Activated CD8-positive, alpha-beta T cell treated with anti-CD3 and anti-CD28 coated beads for 36 hours (primary cell): ENCODE measurements around the gene RXRA. TPM values are rescaled to one million over a fixed set of nuclear protein-coding genes. Genes with fewer than 3 reads are reported as not detected.

Source experiments
- ATAC-seq: fragments of 200-7000 bp; cut with Tn5 transposase; one replicate; pipeline ENCODE4 v1.10.0; 2021; ENCODE audit warnings: mild to moderate bottlenecking, moderate library complexity
- CTCF ChIA-PET: fragments of 350-600 bp; sonication (Branson Sonifier 250); formaldehyde crosslinking; loops from one replicate; lab custom pipeline; 2021; ENCODE audit warnings: antibody characterized with exemption; lab: Charles Lee
- POLR2A ChIA-PET: fragments of 350-600 bp; sonication (Branson Sonifier 250); formaldehyde crosslinking; loops from one replicate; lab custom pipeline; 2021; ENCODE audit warnings: antibody characterized with exemption; lab: Charles Lee
- DNase-seq: peaks from one replicate; pipeline ENCODE4 v3.0.0-alpha.2; 2020
- H3K27ac Mint-ChIP-seq: one replicate; pipeline ENCODE4 v1.8.0; 2021; ENCODE audit warnings: mild to moderate bottlenecking, mixed read lengths
- H3K27me3 Mint-ChIP-seq: one replicate; pipeline ENCODE4 v1.8.0; 2021; ENCODE audit warnings: mixed read lengths
- H3K36me3 Mint-ChIP-seq: one replicate; pipeline ENCODE4 v1.8.0; 2021; ENCODE audit warnings: low read depth, mixed read lengths
- H3K4me1 Mint-ChIP-seq: one replicate; pipeline ENCODE4 v1.8.0; 2021; ENCODE audit warnings: low read depth, mixed read lengths
- H3K4me3 Mint-ChIP-seq: one replicate; pipeline ENCODE4 v1.8.0; 2021; ENCODE audit warnings: mild to moderate bottlenecking, moderate library complexity, mixed read lengths
- H3K9me3 Mint-ChIP-seq: one replicate; pipeline ENCODE4 v1.8.0; 2021; ENCODE audit warnings: mixed read lengths
- intact Hi-C: fragments of 100-400 bp; cut with micrococcal nuclease; formaldehyde crosslinking; loops from one replicate; pipeline ENCODE4 v1.10.0; 2022
- total RNA-seq, 2 experiments: library from RNA; stranded (reverse); gene quantifications; one replicate each; pipeline ENCODE4 v1.2.3, GENCODE V29; 2021
- TF ChIP-seq, protein P1 (sequence below): fragments of 200-600 bp; IDR thresholded peaks from one replicate; pipeline ENCODE4 v1.8.0; 2022; ENCODE audit warnings: antibody characterized with exemption, mild to moderate bottlenecking

The RXRA gene
- total RNA-seq, 2 experiments from 2014 or later: 23.2 to 23.8 TPM

DNA sequence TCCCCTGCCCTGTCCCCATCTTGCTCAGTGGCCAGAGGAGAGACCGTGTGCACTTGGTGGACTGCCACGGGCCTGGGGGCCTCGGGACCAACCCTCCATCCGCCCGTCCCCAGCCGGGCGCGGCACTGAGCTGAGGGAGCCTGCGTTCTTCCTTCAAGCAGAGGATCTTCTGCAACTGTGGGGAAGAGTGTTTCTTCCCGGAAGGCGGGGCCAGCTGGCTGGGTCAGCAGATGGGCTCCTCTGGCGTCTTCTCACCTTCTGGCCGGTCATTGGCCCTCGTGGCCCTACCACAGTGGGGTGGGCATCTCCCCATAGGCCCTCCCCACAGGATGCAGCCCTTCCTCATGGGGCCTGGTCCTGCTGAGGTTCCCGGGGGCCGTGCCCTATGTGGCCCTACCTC, 17.4 kb downstream of the RXRA start:
- DNase-seq (no peak), ATAC-seq (no peak)
- H3K27ac Mint-ChIP-seq: no peak overlapping the region
- POLR2A ChIA-PET: no interaction called here
- no peaks in the 10 kb centered on the region for H3K9me3 Mint-ChIP-seq
- H3K4me1 Mint-ChIP-seq: peaks cover 8% of the 10 kb centered on the region
- H3K36me3 Mint-ChIP-seq: no peaks in the 10 kb centered on the region
- no peak overlapping the region for H3K4me3 Mint-ChIP-seq
- H3K27me3 Mint-ChIP-seq: no peaks in the 10 kb centered on the region
- TF ChIP-seq, protein P1, sequence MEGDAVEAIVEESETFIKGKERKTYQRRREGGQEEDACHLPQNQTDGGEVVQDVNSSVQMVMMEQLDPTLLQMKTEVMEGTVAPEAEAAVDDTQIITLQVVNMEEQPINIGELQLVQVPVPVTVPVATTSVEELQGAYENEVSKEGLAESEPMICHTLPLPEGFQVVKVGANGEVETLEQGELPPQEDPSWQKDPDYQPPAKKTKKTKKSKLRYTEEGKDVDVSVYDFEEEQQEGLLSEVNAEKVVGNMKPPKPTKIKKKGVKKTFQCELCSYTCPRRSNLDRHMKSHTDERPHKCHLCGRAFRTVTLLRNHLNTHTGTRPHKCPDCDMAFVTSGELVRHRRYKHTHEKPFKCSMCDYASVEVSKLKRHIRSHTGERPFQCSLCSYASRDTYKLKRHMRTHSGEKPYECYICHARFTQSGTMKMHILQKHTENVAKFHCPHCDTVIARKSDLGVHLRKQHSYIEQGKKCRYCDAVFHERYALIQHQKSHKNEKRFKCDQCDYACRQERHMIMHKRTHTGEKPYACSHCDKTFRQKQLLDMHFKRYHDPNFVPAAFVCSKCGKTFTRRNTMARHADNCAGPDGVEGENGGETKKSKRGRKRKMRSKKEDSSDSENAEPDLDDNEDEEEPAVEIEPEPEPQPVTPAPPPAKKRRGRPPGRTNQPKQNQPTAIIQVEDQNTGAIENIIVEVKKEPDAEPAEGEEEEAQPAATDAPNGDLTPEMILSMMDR: no peak
- CTCF ChIA-PET: interaction anchor here (0.7 to 1.3 kb wide), 4 partner anchors 21 to 105 kb away, joined by 3 to 4 read pairs (median 4); no protein-coding TSS in a partner anchor
- intact Hi-C loops: no loop called here

DNA sequence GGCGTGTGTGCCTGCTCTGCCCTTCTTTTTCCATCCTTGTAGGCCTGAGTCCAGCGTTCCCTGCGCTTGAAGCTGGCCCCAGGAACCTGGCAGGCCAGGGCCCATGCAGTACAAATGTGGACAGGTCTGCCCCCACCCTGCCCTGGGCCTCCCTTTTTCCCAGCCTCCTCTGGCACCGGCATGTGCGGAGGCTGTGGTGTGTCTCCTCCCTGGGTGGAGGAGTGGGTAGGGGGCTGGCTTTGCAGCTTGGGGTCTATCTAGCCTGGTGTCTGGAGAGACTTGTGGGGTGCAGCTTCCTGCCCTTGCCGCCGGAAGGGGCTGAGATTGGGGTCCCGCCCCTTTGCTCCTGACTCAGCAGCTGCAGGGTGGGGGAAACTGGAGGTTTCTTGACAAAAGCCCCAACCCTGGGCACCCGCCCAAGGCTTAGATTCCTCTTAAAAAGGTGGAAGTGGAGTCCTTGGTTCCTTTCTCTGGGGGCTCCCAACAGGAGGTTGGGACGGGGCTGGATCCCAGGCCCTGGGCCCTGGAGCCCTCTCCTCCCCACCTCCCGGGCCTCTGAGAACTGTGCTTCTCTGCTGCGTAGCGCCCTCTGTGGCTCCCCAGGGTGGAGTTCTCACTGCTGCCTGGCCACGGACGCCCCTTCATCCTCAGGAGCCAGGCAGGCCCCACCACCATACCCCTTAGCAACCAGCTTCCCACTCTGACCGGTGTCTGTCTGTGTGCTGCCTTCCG, 18.0 kb downstream of the RXRA start:
- H3K9me3 Mint-ChIP-seq: no peaks in the 10 kb centered on the region
- peaks cover 8% of the 10 kb centered on the region for H3K4me1 Mint-ChIP-seq
- no peak overlapping the region for H3K27ac Mint-ChIP-seq
- no peaks in the 10 kb centered on the region for H3K36me3 Mint-ChIP-seq
- intact Hi-C loops: no loop called here
- no peaks in the 10 kb centered on the region for H3K27me3 Mint-ChIP-seq
- CTCF ChIA-PET: interaction anchor here (0.7 to 1.6 kb wide), 7 partner anchors 12 to 173 kb away, joined by 3 to 5 read pairs (median 4); no protein-coding TSS in a partner anchor
- DNase-seq (peak; percentile 59), ATAC-seq (peak; percentile 75)
- TF ChIP-seq, protein P1: peak; percentile 26
- POLR2A ChIA-PET: no interaction called here
- no peak overlapping the region for H3K4me3 Mint-ChIP-seq

DNA sequence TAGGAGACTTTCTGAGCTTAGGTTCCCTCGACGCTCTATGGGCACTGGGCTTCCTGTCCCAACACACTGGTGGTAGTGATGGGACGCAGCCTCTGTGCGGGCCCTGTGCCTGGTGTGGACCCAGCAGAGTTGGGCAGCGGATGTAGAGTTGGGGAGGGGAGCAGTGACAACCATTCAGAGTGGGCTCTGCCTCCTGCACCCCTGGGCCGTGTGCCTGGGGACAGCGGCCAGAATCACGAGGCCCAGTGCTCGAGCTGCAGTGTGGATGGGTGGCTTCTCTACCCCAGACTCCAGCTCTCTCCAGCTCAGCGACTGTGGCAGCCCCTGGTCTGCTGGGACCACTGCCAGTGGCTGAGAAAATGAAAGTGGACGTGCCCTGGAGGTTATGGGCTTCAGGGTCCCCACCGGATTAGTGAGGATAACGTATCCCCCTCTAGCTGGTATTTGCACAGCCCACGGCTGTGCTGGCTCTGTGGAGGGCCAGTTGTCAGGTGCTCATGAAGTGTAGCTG, 18.6 kb downstream of the RXRA start:
- no peak for DNase-seq
- TF ChIP-seq, protein P1: peak; percentile 9
- H3K36me3 Mint-ChIP-seq: no peaks in the 10 kb centered on the region
- CTCF ChIA-PET: interaction anchor here (0.7 to 1.6 kb wide), 4 partner anchors 11 to 174 kb away, joined by 3 to 5 read pairs (median 4); no protein-coding TSS in a partner anchor
- no peak overlapping the region for H3K27ac Mint-ChIP-seq
- no peaks in the 10 kb centered on the region for H3K9me3 Mint-ChIP-seq
- ATAC-seq: no peak
- intact Hi-C loops: no loop called here
- peaks cover 8% of the 10 kb centered on the region for H3K4me1 Mint-ChIP-seq
- no peaks in the 10 kb centered on the region for H3K27me3 Mint-ChIP-seq
- POLR2A ChIA-PET: no interaction called here
- no peak overlapping the region for H3K4me3 Mint-ChIP-seq

DNA sequence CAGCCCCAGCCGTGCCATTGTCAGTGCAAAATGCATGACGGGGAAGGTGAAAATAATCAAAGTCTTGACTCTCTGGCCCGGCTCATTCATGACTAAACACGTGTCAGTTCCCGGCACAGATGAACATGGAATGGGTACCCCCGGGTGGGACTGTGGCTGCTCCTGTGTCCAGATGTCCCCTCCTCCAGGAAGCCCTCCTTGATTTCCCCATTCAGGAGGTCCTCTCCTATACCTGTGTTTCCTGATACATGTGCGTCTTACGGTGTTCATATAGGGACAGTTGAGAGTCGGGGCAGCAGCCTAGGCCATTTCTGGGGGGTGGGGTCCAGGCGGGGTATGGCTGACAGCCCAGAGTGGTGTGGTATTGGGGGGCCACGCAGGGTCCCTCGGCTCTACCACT, 19.5 kb downstream of the RXRA start:
- intact Hi-C loops: no loop called here
- no peaks in the 10 kb centered on the region for H3K27me3 Mint-ChIP-seq
- POLR2A ChIA-PET: no interaction called here
- H3K9me3 Mint-ChIP-seq: no peaks in the 10 kb centered on the region
- DNase-seq: no peak
- no peak for ATAC-seq
- CTCF ChIA-PET: no interaction called here
- H3K27ac Mint-ChIP-seq: no peak overlapping the region
- H3K4me1 Mint-ChIP-seq: peaks cover 8% of the 10 kb centered on the region
- TF ChIP-seq, protein P1: no peak
- H3K4me3 Mint-ChIP-seq: no peak overlapping the region
- H3K36me3 Mint-ChIP-seq: no peaks in the 10 kb centered on the region

DNA sequence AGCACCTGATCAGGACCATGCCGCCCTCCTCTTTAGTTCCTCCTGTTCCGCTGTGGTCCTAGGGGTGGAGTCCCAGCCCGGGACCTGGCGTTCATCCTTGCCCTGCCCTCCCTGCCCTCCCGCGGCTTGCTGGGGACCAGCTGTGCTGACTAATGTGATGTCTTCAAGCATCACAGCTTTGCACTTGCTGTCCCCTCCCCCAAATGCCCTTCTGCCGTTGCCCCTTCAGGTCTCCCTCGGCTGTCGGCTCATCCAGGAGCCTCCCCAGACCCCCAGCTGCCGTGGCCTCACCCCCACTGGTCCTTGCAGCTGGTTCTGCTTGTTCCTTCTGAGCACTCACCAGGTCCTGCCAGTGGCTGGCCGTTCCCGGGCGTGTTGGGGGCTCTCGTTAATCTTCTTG, 19.9 kb downstream of the RXRA start:
- Mint-ChIP-seq H3K27ac (no peak overlapping the region), H3K4me3 (no peak overlapping the region), H3K9me3 (no peaks in the 10 kb centered on the region), H3K36me3 (no peaks in the 10 kb centered on the region), H3K4me1 (peaks cover 8% of the 10 kb centered on the region), H3K27me3 (no peaks in the 10 kb centered on the region)
- ChIA-PET CTCF (no interaction called here), POLR2A (no interaction called here)
- TF ChIP-seq, protein P1: no peak
- DNase-seq: no peak
- intact Hi-C loops: no loop called here
- no peak for ATAC-seq
